ENCODE data around the gene CNOT8.

DNA sequence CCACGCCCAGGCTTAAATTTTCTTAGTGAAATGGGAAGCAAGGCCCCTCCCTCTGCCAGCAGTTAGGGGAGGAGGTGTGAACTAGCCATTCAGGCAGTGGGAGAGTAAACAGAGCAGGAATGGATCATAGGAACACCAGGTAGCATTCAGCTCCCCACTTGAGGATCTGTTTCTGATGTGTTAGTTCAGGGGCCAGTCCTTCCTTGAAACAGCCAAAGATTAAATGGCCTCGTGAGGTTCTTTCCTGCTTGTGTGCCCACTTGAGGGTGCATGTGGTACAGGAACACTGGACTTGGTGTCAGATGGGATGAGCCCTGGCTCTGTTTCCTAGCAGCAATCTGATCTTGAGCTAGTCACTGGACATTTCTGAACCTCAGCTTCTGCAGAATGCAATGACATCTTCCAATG is 29.2 kb upstream of the CNOT8 start:
- no peak for TF ChIP-seq ZNF12 (CRISPR knock-in tag; IDR thresholded peaks at IDR 0.05)
- TF ChIP-seq CTCF (IDR thresholded peaks at IDR 0.05 in 2 of 3, conservative IDR thresholded peaks at IDR 0.05 in 1 of 3; ENCODE audit: insufficient read depth in 2 of 3, low read depth in 1 of 3, low read length in 3 of 3), result no peak
